Naive thymus-derived CD4-positive, alpha-beta T cell (primary cell): Measurements from ENCODE around the gene TEAD4. TPM values are rescaled to one million over a fixed set of nuclear protein-coding genes. Genes with fewer than 3 reads are reported as not detected.

Experiments
- ATAC-seq: fragments of 150-1000 bp; cut with Tn5 transposase; 2 replicates; pipeline ENCODE4 v1.10.0; 2021; ENCODE audit warnings: mild to moderate bottlenecking, moderate library complexity
- CTCF ChIA-PET: fragments of 350-600 bp; sonication (Branson Sonifier 250); formaldehyde crosslinking; loops from one replicate; lab custom pipeline; 2021; ENCODE audit warnings: antibody characterized with exemption; lab: Charles Lee
- POLR2A ChIA-PET: fragments of 350-600 bp; sonication (Branson Sonifier 250); formaldehyde crosslinking; loops from one replicate; lab custom pipeline; 2021; ENCODE audit warnings: antibody characterized with exemption, inconsistent platforms; lab: Charles Lee
- DNase-seq, 9 donors: peaks; one replicate each; pipeline versions ENCODE4 v3.0.0 to v3.0.0-alpha.2; 2020 to 2022; ENCODE audit warnings: mixed read lengths in 1 of 9
- H3K27ac ChIP-seq: one replicate; pipeline ENCODE4 v1.7.0; 2013; ENCODE audit warnings: mild to moderate bottlenecking, low read depth, low read length, moderate library complexity
- H3K27me3 ChIP-seq, 2 donors: one replicate each; pipeline ENCODE4 v1.7.0; 2013; ENCODE audit warnings: low read length in 2 of 2, mild to moderate bottlenecking in 2 of 2, moderate library complexity in 2 of 2; ENCODE audit not compliant: control insufficient read depth in 2 of 2, insufficient read depth in 2 of 2
- H3K36me3 ChIP-seq, 3 experiments: 1 replicate in 2 of 3; 2 replicates in 1 of 3; pipeline ENCODE4 v1.7.0; 2013; ENCODE audit warnings: low read length in 3 of 3, mild to moderate bottlenecking in 3 of 3, moderate library complexity in 1 of 3; ENCODE audit not compliant: insufficient read depth in 3 of 3, control insufficient read depth in 2 of 3
- H3K4me1 ChIP-seq, 2 donors: one replicate each; pipeline ENCODE4 v1.7.0; 2013; ENCODE audit warnings: low read length in 2 of 2, mild to moderate bottlenecking in 2 of 2, moderate library complexity in 1 of 2; ENCODE audit not compliant: control insufficient read depth in 2 of 2, insufficient read depth in 2 of 2
- H3K4me3 ChIP-seq: 2 replicates; pipeline ENCODE4 v1.7.0; 2013; ENCODE audit warnings: mild to moderate bottlenecking, low read length
- H3K9me3 ChIP-seq, 3 experiments: 1 replicate in 2 of 3; 2 replicates in 1 of 3; pipeline ENCODE4 v1.7.0; 2013; ENCODE audit warnings: low read length in 3 of 3; ENCODE audit not compliant: control insufficient read depth in 2 of 3
- H3K27ac Mint-ChIP-seq, 9 donors: one replicate each; pipeline ENCODE4 v1.8.0; 2020 to 2022; ENCODE audit warnings: mixed read lengths in 9 of 9, mild to moderate bottlenecking in 8 of 9, moderate library complexity in 5 of 9, inconsistent platforms in 2 of 9
- H3K27me3 Mint-ChIP-seq, 5 donors: one replicate each; pipeline ENCODE4 v1.8.0; 2021 to 2022; ENCODE audit warnings: mixed read lengths in 5 of 5, mild to moderate bottlenecking in 1 of 5
- H3K36me3 Mint-ChIP-seq, 5 donors: one replicate each; pipeline ENCODE4 v1.8.0; 2020 to 2022; ENCODE audit warnings: mixed read lengths in 5 of 5, mild to moderate bottlenecking in 3 of 5, inconsistent platforms in 1 of 5
- H3K4me1 Mint-ChIP-seq, 7 donors: one replicate each; pipeline ENCODE4 v1.8.0; 2020 to 2022; ENCODE audit warnings: mixed read lengths in 7 of 7, mild to moderate bottlenecking in 3 of 7, inconsistent platforms in 1 of 7
- H3K4me3 Mint-ChIP-seq, 10 donors: one replicate each; pipeline ENCODE4 v1.8.0; 2020 to 2022; ENCODE audit warnings: mild to moderate bottlenecking in 10 of 10, mixed read lengths in 10 of 10, moderate library complexity in 6 of 10, inconsistent platforms in 2 of 10
- H3K9me3 Mint-ChIP-seq, 11 donors: one replicate each; pipeline ENCODE4 v1.8.0; 2020 to 2022; ENCODE audit warnings: mixed read lengths in 11 of 11, mild to moderate bottlenecking in 4 of 11, inconsistent platforms in 1 of 11, moderate library complexity in 1 of 11
- intact Hi-C, 2 donors: fragments of 100-400 bp; cut with micrococcal nuclease; formaldehyde crosslinking; loops; one replicate each; pipeline ENCODE4 v1.15.1; 2023
- polyA plus RNA-seq, 2 donors: library from polyadenylated mRNA; unstranded; fragments of 300-500 nt; fragmentation: Illumina TruSeq; gene quantifications; one replicate each; pipeline ENCODE4 v1.2.3, GENCODE V29; 2021
- total RNA-seq, 6 experiments: library from RNA in 5 of 6; stranded (reverse) in 5 of 6; gene quantifications; 1 replicate in 5 of 6; 2 replicates in 1 of 6; pipeline ENCODE4 v1.2.3 and lab custom pipeline; 2021 to 2026

TEAD4 gene
- total and polyA plus RNA-seq, 7 experiments from 2014 or later: 1.8 TPM; not detected in 6

- POLR2A ChIA-PET: no interaction called here
- H3K27me3 Mint-ChIP-seq: peaks cover 0 to 3% (median 0%) of the 10 kb centered on the region in 5 donors
These were observed 27.7 kb downstream of the TEAD4 start for GRCh38 chr12:2986876-2987275.

GRCh38 chr12:2988494-2988893 lies 29.3 kb downstream of the TEAD4 start:
- ATAC-seq (no peak), DNase-seq (no peak)
- Histone ChIP-seq H3K27ac (no peak overlapping the region), H3K4me3 (no peak overlapping the region), H3K9me3 (peaks cover 0 to 4% (median 0%) of the 10 kb centered on the region in 3 experiments), H3K36me3 (no peaks in the 10 kb centered on the region), H3K27me3 (no peaks in the 10 kb centered on the region), H3K4me1 (no peaks in the 10 kb centered on the region)
- ChIA-PET CTCF (no interaction called here), POLR2A (no interaction called here)
- intact Hi-C loops: no loop called here
- Mint-ChIP-seq H3K27me3 (peaks cover 0 to 3% (median 0%) of the 10 kb centered on the region in 5 donors), H3K4me1 (peaks cover 0 to 2% (median 0%) of the 10 kb centered on the region in 7 donors), H3K4me3 (no peak overlapping the region), H3K27ac (no peak overlapping the region), H3K36me3 (peaks cover 0 to 5% (median 0%) of the 10 kb centered on the region in 5 donors), H3K9me3 (peaks cover 0 to 27% (median 4%) of the 10 kb centered on the region in 11 donors)

More at GRCh38 chr12:2986876-2987275, 27.7 kb downstream of the TEAD4 start:
- Mint-ChIP-seq H3K27ac (no peak overlapping the region), H3K9me3 (peaks cover 0 to 27% (median 4%) of the 10 kb centered on the region in 11 donors), H3K4me3 (no peak overlapping the region), H3K4me1 (peaks cover 0 to 2% (median 0%) of the 10 kb centered on the region in 7 donors), H3K36me3 (peaks cover 0 to 5% (median 0%) of the 10 kb centered on the region in 5 donors)
- Histone ChIP-seq H3K27me3 (no peaks in the 10 kb centered on the region), H3K4me1 (no peaks in the 10 kb centered on the region), H3K4me3 (no peak overlapping the region), H3K9me3 (peaks cover 0 to 4% (median 0%) of the 10 kb centered on the region in 3 experiments), H3K27ac (no peak overlapping the region), H3K36me3 (no peaks in the 10 kb centered on the region)
- CTCF ChIA-PET: no interaction called here
- no peak for ATAC-seq
- intact Hi-C loops: no loop called here
- no peak for DNase-seq

DNA sequence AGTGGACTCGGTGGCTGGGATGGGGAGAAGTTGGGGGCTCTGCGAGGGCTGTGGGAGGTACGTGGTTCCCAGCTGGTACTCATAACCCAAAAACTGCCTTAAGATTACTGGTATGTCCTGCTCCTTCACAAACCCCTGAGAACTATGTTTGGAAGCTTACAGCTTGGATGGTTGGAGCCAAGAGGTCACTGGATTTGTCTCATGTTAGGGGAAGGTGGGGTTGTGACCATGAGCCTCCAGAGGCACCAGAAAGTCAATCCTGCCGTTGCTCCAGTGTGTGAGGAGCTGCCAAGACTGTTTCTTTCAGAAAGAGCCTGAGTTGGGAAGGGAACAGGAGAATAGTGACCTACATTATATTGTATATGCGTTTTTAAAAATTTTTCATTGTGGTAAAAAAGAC lies 33.5 kb downstream of the TEAD4 start:
- H3K4me1 ChIP-seq: no peaks in the 10 kb centered on the region
- H3K36me3 Mint-ChIP-seq: no peaks in the 10 kb centered on the region
- H3K9me3 ChIP-seq: peaks cover 0 to 4% (median 0%) of the 10 kb centered on the region in 3 experiments
- no peak overlapping the region for H3K27ac ChIP-seq
- intact Hi-C loops: no loop called here
- CTCF ChIA-PET: no interaction called here
- no peak overlapping the region for H3K4me3 ChIP-seq
- no peaks in the 10 kb centered on the region for H3K4me1 Mint-ChIP-seq
- H3K9me3 Mint-ChIP-seq: peaks cover 0 to 21% (median 4%) of the 10 kb centered on the region in 11 donors
- no peak overlapping the region for H3K27ac Mint-ChIP-seq
- no peaks in the 10 kb centered on the region for H3K36me3 ChIP-seq
- POLR2A ChIA-PET: no interaction called here
- no peak for DNase-seq
- ATAC-seq: no peak
- H3K4me3 Mint-ChIP-seq: no peak overlapping the region
- H3K27me3 Mint-ChIP-seq: peaks cover 0 to 9% (median 0%) of the 10 kb centered on the region in 5 donors
- H3K27me3 ChIP-seq: no peaks in the 10 kb centered on the region

DNA sequence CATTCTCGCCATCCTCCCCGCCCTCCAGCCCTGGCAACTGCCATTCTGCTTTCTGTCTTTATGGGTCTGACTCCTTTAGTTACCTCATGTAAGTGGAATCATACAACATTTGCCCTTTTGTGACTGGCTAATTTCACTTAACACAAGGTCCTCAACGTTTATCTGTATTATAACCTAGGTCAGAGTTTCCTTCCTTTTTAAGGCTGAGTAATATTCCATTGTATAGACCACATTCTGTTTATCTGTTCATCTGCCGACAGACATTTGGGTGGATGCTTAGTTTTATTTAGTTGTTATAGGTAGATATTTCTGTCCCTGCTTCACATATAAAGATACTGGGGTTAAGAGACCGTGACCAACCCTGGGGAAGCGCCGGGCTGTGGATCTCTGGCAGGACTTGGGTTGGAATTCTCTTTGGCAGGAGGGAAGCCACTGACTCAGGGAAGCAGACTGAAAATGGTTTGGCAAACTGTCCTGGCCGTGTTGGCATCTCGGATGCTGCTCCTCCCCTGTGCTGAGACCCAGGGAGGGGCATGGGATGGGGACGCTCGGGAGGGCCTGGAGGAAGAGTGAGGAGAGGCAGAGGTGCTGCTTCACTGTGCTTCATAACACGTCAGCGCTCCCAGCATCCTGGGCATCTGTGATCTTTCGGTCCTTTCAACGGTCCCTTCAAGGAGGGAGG lies 38.9 kb downstream of the TEAD4 start:
- DNase-seq: no peak
- POLR2A ChIA-PET: no interaction called here
- H3K27me3 Mint-ChIP-seq: peaks cover 0 to 9% (median 0%) of the 10 kb centered on the region in 5 donors
- no peaks in the 10 kb centered on the region for H3K36me3 Mint-ChIP-seq
- peaks cover 0 to 2% (median 0%) of the 10 kb centered on the region in 7 donors for H3K4me1 Mint-ChIP-seq
- Histone ChIP-seq H3K27me3 (no peaks in the 10 kb centered on the region), H3K4me3 (no peak overlapping the region), H3K4me1 (no peaks in the 10 kb centered on the region), H3K36me3 (no peaks in the 10 kb centered on the region), H3K9me3 (no peaks in the 10 kb centered on the region), H3K27ac (no peak overlapping the region)
- no peak for ATAC-seq
- H3K4me3 Mint-ChIP-seq: no peak overlapping the region
- CTCF ChIA-PET: no interaction called here
- no peaks in the 10 kb centered on the region for H3K9me3 Mint-ChIP-seq
- H3K27ac Mint-ChIP-seq: no peak overlapping the region
- intact Hi-C loops: no loop called here

- intact Hi-C loops: no loop called here
- DNase-seq: no peak
- no peaks in the 10 kb centered on the region for H3K4me1 ChIP-seq
- no peaks in the 10 kb centered on the region for H3K36me3 ChIP-seq
- no peak overlapping the region for H3K4me3 ChIP-seq
- no peaks in the 10 kb centered on the region for H3K27me3 ChIP-seq
- Mint-ChIP-seq H3K36me3 (no peaks in the 10 kb centered on the region), H3K27me3 (peaks cover 0 to 9% (median 0%) of the 10 kb centered on the region in 5 donors), H3K9me3 (no peaks in the 10 kb centered on the region), H3K4me3 (no peak overlapping the region), H3K27ac (no peak overlapping the region), H3K4me1 (peaks cover 0 to 2% (median 0%) of the 10 kb centered on the region in 7 donors)
- CTCF ChIA-PET: no interaction called here
- ATAC-seq: no peak
- H3K27ac ChIP-seq: no peak overlapping the region
- no peaks in the 10 kb centered on the region for H3K9me3 ChIP-seq
- POLR2A ChIA-PET: no interaction called here
These were observed 39.6 kb downstream of the TEAD4 start for GRCh38 chr12:2998789-2999264.

GRCh38 chr12:2999265-2999841 lies 40.2 kb downstream of the TEAD4 start:
- H3K4me1 ChIP-seq: no peaks in the 10 kb centered on the region
- no peaks in the 10 kb centered on the region for H3K9me3 ChIP-seq
- Mint-ChIP-seq H3K27me3 (peaks cover 0 to 9% (median 0%) of the 10 kb centered on the region in 5 donors), H3K9me3 (no peaks in the 10 kb centered on the region), H3K4me3 (no peak overlapping the region), H3K36me3 (no peaks in the 10 kb centered on the region), H3K4me1 (peaks cover 0 to 2% (median 0%) of the 10 kb centered on the region in 7 donors), H3K27ac (no peak overlapping the region)
- CTCF ChIA-PET: no interaction called here
- intact Hi-C loops: no loop called here
- no peak overlapping the region for H3K27ac ChIP-seq
- H3K27me3 ChIP-seq: no peaks in the 10 kb centered on the region
- no peak overlapping the region for H3K4me3 ChIP-seq
- H3K36me3 ChIP-seq: no peaks in the 10 kb centered on the region
- no peak for ATAC-seq
- POLR2A ChIA-PET: no interaction called here
- no peak for DNase-seq
